OCI-LY3 (cell line): Measurements from ENCODE around the gene ACVRL1.

Source experiments
- H2AFZ ChIP-seq: fragments of 200-600, 300-600 bp; shearing (Covaris generic); 2 replicates; pipeline ENCODE4 v1.6.0; 2014; ENCODE audit warnings: antibody characterized with exemption, low read depth, low read length
- H3K27ac ChIP-seq: fragments of 200-600, 300-600 bp; sonication (generic); 2 replicates; pipeline ENCODE4 v1.5.1; 2014; ENCODE audit warnings: mild to moderate bottlenecking, low read length, moderate library complexity, mixed read lengths
- H3K27me3 ChIP-seq: fragments of 200-600, 300-600 bp; sonication (generic); 2 replicates; pipeline ENCODE4 v1.6.1; 2014; ENCODE audit warnings: low read depth, low read length, mixed read lengths
- H3K36me3 ChIP-seq: fragments of 200-600, 300-600 bp; sonication (generic); replicated peaks from 2 replicates; pipeline ENCODE3; 2014; ENCODE audit warnings: low read depth, low read length, mixed read lengths
- H3K4me1 ChIP-seq: fragments of 300-600, 200-600 bp; sonication (generic); 2 replicates; pipeline ENCODE4 v1.6.1; 2014; ENCODE audit warnings: low read length, mixed read lengths
- H3K4me2 ChIP-seq: fragments of 200-600, 300-600 bp; sonication (generic); 2 replicates; pipeline ENCODE4 v1.6.1; 2014; ENCODE audit warnings: low read length, mixed read lengths
- H3K4me3 ChIP-seq: fragments of 300-600, 200-600 bp; sonication (generic); 2 replicates; pipeline ENCODE4 v1.5.1; 2014; ENCODE audit warnings: antibody characterized with exemption, mild to moderate bottlenecking, low read length, moderate library complexity
- H3K79me2 ChIP-seq: fragments of 300-600, 200-600 bp; shearing (Covaris generic); 2 replicates; pipeline ENCODE4 v1.6.1; 2014; ENCODE audit warnings: mild to moderate bottlenecking, low read length, mixed read lengths
- H3K9ac ChIP-seq: fragments of 300-600, 200-600 bp; shearing (Covaris generic); 2 replicates; pipeline ENCODE4 v1.6.0; 2014; ENCODE audit warnings: mild to moderate bottlenecking, low read length, moderate library complexity
- H3K9me3 ChIP-seq: fragments of 200-600, 300-600 bp; shearing (Covaris generic); 2 replicates; pipeline ENCODE4 v1.6.1; 2014; ENCODE audit warnings: low read length, mixed read lengths; ENCODE audit not compliant: insufficient read depth
- H4K20me1 ChIP-seq: fragments of 200-600, 300-600 bp; sonication (generic); 2 replicates; pipeline ENCODE4 v1.6.1; 2016; ENCODE audit warnings: low read length, mixed read lengths; ENCODE audit not compliant: insufficient read depth
- EZH2phosphoT487 ChIP-seq: fragments of 200-600 bp; shearing (Covaris generic); IDR thresholded peaks from 2 replicates; pipeline ENCODE4 v1.6.1; 2018; ENCODE audit warnings: antibody characterized with exemption, mixed run types, low read depth
- TF ChIP-seq, protein P1 (sequence below): fragments of 200-600, 300-600 bp; sonication (generic); IDR thresholded peaks from 2 replicates; pipeline ENCODE4 v1.5.1; 2014; ENCODE audit warnings: antibody characterized with exemption, low read length, low read depth

The ACVRL1 gene

DNA sequence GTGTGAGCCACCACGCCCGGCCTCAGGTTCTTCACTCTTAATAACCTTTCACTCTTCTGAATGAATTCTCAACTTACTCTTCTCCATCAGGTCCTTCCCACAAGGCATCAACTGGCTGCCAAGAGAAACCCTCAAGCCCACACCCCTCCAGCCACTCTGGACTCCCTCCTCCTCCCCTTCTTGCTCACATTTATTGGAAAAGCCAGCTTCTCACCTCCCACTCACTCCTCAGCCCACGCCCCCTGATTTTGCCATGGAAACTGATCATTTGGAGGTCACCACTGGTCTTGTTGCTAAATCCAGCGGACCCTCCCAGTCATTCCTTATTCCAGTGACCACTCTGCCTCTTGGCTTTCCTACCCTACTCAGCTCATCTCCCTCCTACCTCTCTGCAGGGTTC lies 26.8 kb downstream of the ACVRL1 start:
- peaks cover 8% of the 10 kb centered on the region for H3K4me1 ChIP-seq
- H3K4me3 ChIP-seq: no peak overlapping the region
- no peak overlapping the region for H3K9ac ChIP-seq
- no peak overlapping the region for H3K4me2 ChIP-seq
- H2AFZ ChIP-seq: no peak overlapping the region
- H4K20me1 ChIP-seq: no peaks in the 10 kb centered on the region
- H3K36me3 ChIP-seq: no peaks in the 10 kb centered on the region
- no peak for TF ChIP-seq EZH2phosphoT487
- TF ChIP-seq, protein P1, sequence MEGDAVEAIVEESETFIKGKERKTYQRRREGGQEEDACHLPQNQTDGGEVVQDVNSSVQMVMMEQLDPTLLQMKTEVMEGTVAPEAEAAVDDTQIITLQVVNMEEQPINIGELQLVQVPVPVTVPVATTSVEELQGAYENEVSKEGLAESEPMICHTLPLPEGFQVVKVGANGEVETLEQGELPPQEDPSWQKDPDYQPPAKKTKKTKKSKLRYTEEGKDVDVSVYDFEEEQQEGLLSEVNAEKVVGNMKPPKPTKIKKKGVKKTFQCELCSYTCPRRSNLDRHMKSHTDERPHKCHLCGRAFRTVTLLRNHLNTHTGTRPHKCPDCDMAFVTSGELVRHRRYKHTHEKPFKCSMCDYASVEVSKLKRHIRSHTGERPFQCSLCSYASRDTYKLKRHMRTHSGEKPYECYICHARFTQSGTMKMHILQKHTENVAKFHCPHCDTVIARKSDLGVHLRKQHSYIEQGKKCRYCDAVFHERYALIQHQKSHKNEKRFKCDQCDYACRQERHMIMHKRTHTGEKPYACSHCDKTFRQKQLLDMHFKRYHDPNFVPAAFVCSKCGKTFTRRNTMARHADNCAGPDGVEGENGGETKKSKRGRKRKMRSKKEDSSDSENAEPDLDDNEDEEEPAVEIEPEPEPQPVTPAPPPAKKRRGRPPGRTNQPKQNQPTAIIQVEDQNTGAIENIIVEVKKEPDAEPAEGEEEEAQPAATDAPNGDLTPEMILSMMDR: no peak
- H3K27me3 ChIP-seq: peaks cover 40% of the 10 kb centered on the region
- H3K9me3 ChIP-seq: no peaks in the 10 kb centered on the region
- no peaks in the 10 kb centered on the region for H3K79me2 ChIP-seq
- H3K27ac ChIP-seq: no peak overlapping the region

DNA sequence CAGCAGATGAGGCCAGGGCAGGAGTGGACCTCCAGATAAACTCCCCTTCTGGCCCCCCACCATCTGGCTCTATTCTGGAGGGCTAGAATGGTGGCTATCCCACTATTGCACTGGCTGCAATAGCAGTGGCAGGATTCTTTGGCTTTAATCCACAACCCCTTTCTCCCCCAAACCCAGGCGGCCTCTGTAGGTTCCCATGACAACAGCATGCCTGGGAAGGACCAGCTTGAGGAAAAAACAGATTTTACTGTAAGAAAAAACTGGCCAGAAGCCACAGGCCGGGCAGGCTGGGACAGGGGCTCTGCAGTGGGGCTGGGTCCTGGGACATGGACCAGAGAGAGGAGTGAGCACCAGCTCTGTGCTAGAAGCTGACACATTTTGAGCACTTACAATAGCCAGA lies 30.6 kb downstream of the ACVRL1 start:
- Histone ChIP-seq H3K79me2 (no peaks in the 10 kb centered on the region), H3K27ac (no peak overlapping the region), H4K20me1 (no peaks in the 10 kb centered on the region), H3K36me3 (no peaks in the 10 kb centered on the region), H3K4me1 (peaks cover 3% of the 10 kb centered on the region), H3K9ac (no peak overlapping the region), H3K4me3 (no peak overlapping the region), H3K4me2 (no peak overlapping the region), H2AFZ (no peak overlapping the region), H3K9me3 (no peaks in the 10 kb centered on the region), H3K27me3 (peaks cover 40% of the 10 kb centered on the region)
- TF ChIP-seq EZH2phosphoT487: no peak
- TF ChIP-seq, protein P1: no peak

DNA sequence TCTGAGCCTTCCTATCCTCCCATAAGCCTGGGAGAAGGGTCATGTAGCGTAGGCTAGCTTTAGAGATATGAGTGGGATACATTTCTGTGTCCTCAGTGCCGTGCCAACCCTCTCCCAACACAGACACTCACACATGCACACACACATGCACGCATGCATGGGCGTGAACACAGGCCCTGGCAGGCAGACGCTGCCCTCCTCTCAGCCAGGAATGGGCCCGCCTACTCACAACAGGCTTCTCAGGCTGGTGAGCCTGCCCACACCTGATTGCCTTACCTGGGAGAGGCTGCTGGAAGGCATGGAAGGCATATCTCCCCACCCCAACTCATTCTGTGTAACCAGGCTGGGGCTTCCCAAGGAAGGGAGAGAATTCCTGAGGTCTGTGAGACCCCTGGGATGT lies 31.4 kb downstream of the ACVRL1 start:
- H3K27ac ChIP-seq: no peak overlapping the region
- no peaks in the 10 kb centered on the region for H3K36me3 ChIP-seq
- TF ChIP-seq EZH2phosphoT487: no peak
- TF ChIP-seq, protein P1: no peak

DNA sequence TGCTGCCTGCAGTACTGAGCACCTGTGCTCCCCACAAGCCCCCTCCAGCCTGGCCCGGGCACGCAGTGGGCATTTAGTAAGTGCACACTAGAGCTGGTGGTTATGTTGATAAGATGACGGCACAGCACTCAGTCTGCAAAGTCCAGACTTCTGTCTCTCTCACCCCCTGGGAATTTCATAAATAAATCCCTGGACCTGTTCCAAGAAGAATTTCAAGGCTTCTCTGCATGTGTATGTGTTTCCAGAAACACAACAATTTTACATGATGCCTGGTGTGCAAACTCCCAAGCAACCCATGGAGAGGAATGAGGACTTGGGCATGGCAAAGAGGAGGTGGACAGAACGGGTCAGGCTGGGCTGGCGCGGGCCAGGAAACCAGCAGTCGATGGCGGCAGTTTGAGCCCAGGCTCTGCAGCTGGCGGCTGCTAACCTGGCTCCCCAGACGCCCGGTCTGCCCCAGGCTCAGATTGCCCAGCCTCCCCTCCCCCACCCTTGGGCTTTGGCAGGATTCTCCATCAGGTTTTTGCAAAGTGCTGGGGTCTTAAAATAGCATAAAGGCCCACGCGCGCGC lies 33.8 kb downstream of the ACVRL1 start:
- peaks cover 3% of the 10 kb centered on the region for H3K36me3 ChIP-seq
- peaks cover 41% of the 10 kb centered on the region for H3K27me3 ChIP-seq
- H4K20me1 ChIP-seq: no peaks in the 10 kb centered on the region
- H3K79me2 ChIP-seq: no peaks in the 10 kb centered on the region
- H3K9ac ChIP-seq: no peak overlapping the region
- H3K4me1 ChIP-seq: no peaks in the 10 kb centered on the region
- TF ChIP-seq, protein P1: no peak
- no peak for TF ChIP-seq EZH2phosphoT487
- no peak overlapping the region for H3K4me2 ChIP-seq
- H2AFZ ChIP-seq: no peak overlapping the region
- H3K4me3 ChIP-seq: no peak overlapping the region
- H3K9me3 ChIP-seq: peaks cover 16% of the 10 kb centered on the region
- no peak overlapping the region for H3K27ac ChIP-seq

More for the DNA sequence above, 31.4 kb downstream of the ACVRL1 start:
- Histone ChIP-seq H3K9ac (no peak overlapping the region), H3K9me3 (no peaks in the 10 kb centered on the region), H3K27me3 (peaks cover 48% of the 10 kb centered on the region), H2AFZ (no peak overlapping the region), H3K4me1 (no peaks in the 10 kb centered on the region), H4K20me1 (no peaks in the 10 kb centered on the region), H3K4me3 (no peak overlapping the region), H3K79me2 (no peaks in the 10 kb centered on the region), H3K4me2 (no peak overlapping the region)
